HepG2 (cell line): Measurements from ENCODE around the gene SMARCD1. TPM values are rescaled to one million over a fixed set of nuclear protein-coding genes. Genes with fewer than 3 reads are reported as not detected.

Experiments used
- ATAC-seq: fragments of 200-7000 bp; cut with Tn5 transposase; 3 replicates; pipeline ENCODE4 v1.9.1; 2020; ENCODE audit warnings: mild to moderate bottlenecking, moderate library complexity
- BruUV-seq: library from RNA; stranded (reverse); fragments of 400-500 nt; replicated peaks from 2 replicates; lab custom pipeline; 2021; lab: Mats Ljungman, UMichigan
- CTCF ChIA-PET: fragments of 300-600 bp; formaldehyde crosslinking; extraction: SDS; loops from one replicate; lab custom pipeline; 2021; ENCODE audit warnings: low total read pairs, inconsistent platforms, low intra/inter-chr PET ratio; lab: Yijun Ruan, JAX
- POLR2A ChIA-PET: fragments of 350-600 bp; sonication (Branson Sonifier 250); formaldehyde crosslinking; loops from one replicate; lab custom pipeline; 2020; ENCODE audit warnings: antibody characterized with exemption, inconsistent platforms; lab: Yijun Ruan, JAX
- DNase-seq: peaks from one replicate; pipeline ENCODE4 v3.0.0-alpha.2; 2015; ENCODE audit warnings: low spot score
- FAIRE-seq: peaks from 3 replicates; lab custom pipeline; 2011; peaks lifted over from hg19 to GRCh38; lab: Jason Lieb, UNC
- H2AFZ ChIP-seq: one replicate; pipeline ENCODE4 v1.6.1; 2011; ENCODE audit warnings: low read length, inconsistent platforms
- H3K27ac ChIP-seq: fragments of 300-600 bp; 3 replicates; pipeline ENCODE4 v1.8.0; 2011; ENCODE audit warnings: mixed run types, mild to moderate bottlenecking, mixed read lengths, low read length, inconsistent platforms; ENCODE audit not compliant: insufficient read depth; ENCODE audit errors: extremely low read length
- H3K27me3 ChIP-seq, 2 experiments: fragments of 200-600 bp in 1 of 2; 2 replicates in 1 of 2; 3 replicates in 1 of 2; pipeline versions ENCODE4 v1.6.0 to v1.8.0; 2011; ENCODE audit warnings: low read length in 2 of 2, mild to moderate bottlenecking in 2 of 2, moderate library complexity in 2 of 2, inconsistent platforms in 1 of 2; ENCODE audit not compliant: insufficient read depth in 2 of 2, control insufficient read depth in 1 of 2
- H3K36me3 ChIP-seq, 2 experiments: fragments of 200-600 bp in 1 of 2; replicated peaks in 1 of 2; 2 replicates in 1 of 2; 3 replicates in 1 of 2; pipeline versions ENCODE4 v1.5.1 to v1.8.0; 2011; ENCODE audit warnings: low read length in 2 of 2, inconsistent platforms in 1 of 2; ENCODE audit not compliant: insufficient read depth in 2 of 2, control insufficient read depth in 1 of 2
- H3K4me1 ChIP-seq: 2 replicates; pipeline ENCODE4 v1.5.1; 2012; ENCODE audit warnings: low read length, inconsistent platforms; ENCODE audit not compliant: insufficient read depth
- H3K4me2 ChIP-seq: 2 replicates; pipeline ENCODE4 v1.6.0; 2011; ENCODE audit warnings: low read depth, low read length, inconsistent platforms
- H3K4me3 ChIP-seq, 3 experiments: fragments of 200-600 bp in 1 of 3; sonication (generic), shearing (Covaris generic) in 1 of 3; replicated peaks in 1 of 3; 2 replicates each; pipeline ENCODE4 v1.5.1; 2011 to 2016; ENCODE audit warnings: low read length in 3 of 3, inconsistent platforms in 2 of 3, low read depth in 2 of 3, mild to moderate bottlenecking in 2 of 3, control low read depth in 1 of 3, mixed read lengths in 1 of 3; ENCODE audit not compliant: insufficient read depth in 1 of 3
- H3K79me2 ChIP-seq: one replicate; pipeline ENCODE4 v1.6.1; 2011; ENCODE audit warnings: low read length, inconsistent platforms; ENCODE audit not compliant: insufficient read depth
- H3K9ac ChIP-seq: 2 replicates; pipeline ENCODE4 v1.6.0; 2011; ENCODE audit warnings: mild to moderate bottlenecking, low read depth, low read length, inconsistent platforms; ENCODE audit not compliant: insufficient read depth
- H3K9me3 ChIP-seq: 2 replicates; pipeline ENCODE4 v1.5.1; 2012; ENCODE audit warnings: mild to moderate bottlenecking, low read length
- H4K20me1 ChIP-seq: 2 replicates; pipeline ENCODE4 v1.6.0; 2011; ENCODE audit warnings: inconsistent platforms, mild to moderate bottlenecking, low read length, moderate library complexity; ENCODE audit not compliant: insufficient read depth
- CBX1 ChIP-seq: IDR thresholded peaks from one replicate; pipeline ENCODE4 v1.6.1; 2016; ENCODE audit warnings: antibody characterized with exemption, low read depth
- KDM2A ChIP-seq: sonication (generic); formaldehyde crosslinking; IDR thresholded peaks from 2 replicates; pipeline ENCODE4 v1.4.0; 2020; ENCODE audit warnings: low read depth, missing genetic modification reagents, borderline replicate concordance
- SCMH1 ChIP-seq: sonication (generic); formaldehyde crosslinking; IDR thresholded peaks from 2 replicates; pipeline ENCODE4 v1.9.0; 2021; ENCODE audit warnings: missing genetic modification reagents, mild to moderate bottlenecking, borderline replicate concordance
- ZNF138 ChIP-seq: sonication (generic); formaldehyde crosslinking; IDR thresholded peaks from 2 replicates; pipeline ENCODE4 v1.5.0; 2020; ENCODE audit warnings: mild to moderate bottlenecking, low read depth, missing genetic modification reagents
- ZNF354B ChIP-seq: sonication (generic); formaldehyde crosslinking; IDR thresholded peaks from 2 replicates; pipeline ENCODE4 v1.8.0; 2022; ENCODE audit warnings: mild to moderate bottlenecking, missing genetic modification reagents
- WGBS: methylation state at CpG from one replicate; pipeline ENCODE4 v1.1.6; 2017; ENCODE audit warnings: low lambda C conversion rate; 5-methylcytosine and 5-hydroxymethylcytosine counted together
- in situ Hi-C: cut with HindIII; loops from 2 replicates; pipeline ENCODE4 v1.10.0; 2017; ENCODE audit warnings: low pct_unique_long_range_greater_than_20kb; ENCODE audit not compliant: extremely low pct_ligation_motif_present
- intact Hi-C: fragments of 100-400 bp; cut with micrococcal nuclease; formaldehyde crosslinking; loops from one replicate; pipeline ENCODE4 v1.10.0; 2022; ENCODE audit not compliant: unreplicated experiment
- polyA plus RNA-seq, 8 experiments: library from polyadenylated mRNA; depleted of rRNA in 3 of 8; stranded (reverse) in 7 of 8; unstranded in 1 of 8; fragments of >200 nt; fragmentation: Illumina TruSeq in 4 of 8; extraction: Trizol in 4 of 8; gene quantifications; 2 replicates each; pipeline versions ENCODE4 v1.2.1 to v1.2.3, GENCODE V29; 2011 to 2016; ENCODE audit warnings: low read depth in 4 of 8, missing spikeins in 1 of 8, mixed read lengths in 1 of 8; ENCODE audit not compliant: insufficient read depth in 1 of 8
- total RNA-seq, 5 experiments: library from RNA; depleted of rRNA; stranded (reverse); fragments of >200 nt; fragmentation: Illumina TruSeq; extraction: Trizol; gene quantifications; 2 replicates each; pipeline ENCODE4 v1.2.3, GENCODE V29; 2016; ENCODE audit warnings: low read depth in 1 of 5
- TF ChIP-seq, protein P1 (sequence below), 2 experiments: fragments of 450-650 bp in 1 of 2; sonication (generic) in 1 of 2; formaldehyde crosslinking in 1 of 2; IDR thresholded peaks; 2 replicates each; pipeline versions ENCODE4 v1.6.1 to v1.8.0; 2016 to 2022; ENCODE audit warnings: antibody characterized with exemption in 1 of 2, mild to moderate bottlenecking in 1 of 2, missing genetic modification reagents in 1 of 2
- TF ChIP-seq, protein P2 (sequence below): fragments of 450-650 bp; IDR thresholded peaks from 2 replicates; pipeline ENCODE4 v1.6.1; 2017; ENCODE audit warnings: mild to moderate bottlenecking
- TF ChIP-seq, protein P3 (sequence below): sonication (generic); formaldehyde crosslinking; IDR thresholded peaks from 2 replicates; pipeline ENCODE4 v1.4.0; 2020; ENCODE audit warnings: missing genetic modification reagents, borderline replicate concordance

Gene SMARCD1
- total and polyA plus RNA-seq, 2 of the 13 experiments (the other 11 are each of a cell fraction or from before 2014, with no cell fraction given) = 51.7 to 54.6 TPM

DNA sequence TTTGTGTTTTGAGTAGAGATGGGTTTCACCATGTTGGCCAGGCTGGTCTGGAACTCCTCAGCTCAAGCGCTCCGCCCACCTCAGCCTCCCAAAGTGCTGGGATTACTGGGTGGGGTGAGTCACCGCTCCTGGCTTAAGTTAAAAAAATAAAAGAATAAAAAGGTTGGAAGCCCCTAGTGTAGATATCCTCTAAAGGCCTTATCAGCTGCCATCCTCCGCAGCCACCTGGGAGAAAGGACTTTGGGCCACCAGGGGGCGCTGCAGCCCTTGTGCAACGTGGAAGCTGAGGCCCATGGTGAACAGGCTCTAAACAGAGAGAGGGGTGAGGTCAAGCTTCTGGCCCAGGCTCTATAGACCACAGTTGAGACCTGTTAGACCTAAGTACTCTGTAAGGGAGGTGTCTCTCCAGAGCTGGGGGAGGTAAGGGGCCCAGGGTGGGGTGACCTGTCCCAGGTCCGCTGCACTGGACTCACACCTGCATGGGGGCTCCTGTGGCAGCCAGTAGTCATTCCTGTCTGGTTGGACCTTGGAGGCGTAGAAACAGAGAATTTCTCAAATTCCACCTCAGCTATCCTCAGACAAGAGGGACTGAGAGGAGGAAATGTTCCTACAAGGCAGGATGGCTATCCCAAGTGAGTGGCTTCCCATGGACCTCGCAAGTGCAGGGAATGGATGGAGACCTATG, 45.8 kb upstream of the SMARCD1 start:
- intact Hi-C loops = loop anchor here (1.0 to 2.0 kb wide), 3 partner anchors 18 to 72 kb away; partner anchors contain the start of gene ASIC1
- CTCF ChIA-PET = interaction anchor here (1.0 to 2.0 kb wide), 5 partner anchors 9 to 72 kb away, joined by 3 to 21 read pairs (median 5); no protein-coding TSS in a partner anchor
- no peak overlapping the region for H2AFZ ChIP-seq
- H3K79me2 ChIP-seq = no peaks in the 10 kb centered on the region
- in situ Hi-C loops = no loop called here
- H3K4me3 ChIP-seq = no peak overlapping the region
- no peak overlapping the region for H3K27ac ChIP-seq
- ATAC-seq (peak; percentile 92), FAIRE-seq (peak; percentile 90), DNase-seq (peak; percentile 69)
- no peaks in the 10 kb centered on the region for H3K36me3 ChIP-seq
- no peak overlapping the region for H3K9ac ChIP-seq
- BruUV-seq = no TSS peak
- H4K20me1 ChIP-seq = no peaks in the 10 kb centered on the region
- WGBS = 23% methylated on average over 8 of the region's 9 CpGs
- peak overlapping the region; percentile 27; the same call in 1 of the 2 replicates for H3K4me2 ChIP-seq
- H3K9me3 ChIP-seq = no peaks in the 10 kb centered on the region
- POLR2A ChIA-PET = interaction anchor here (0.9 to 1.2 kb wide), 3 partner anchors 14 to 298 kb away, joined by 3 to 5 read pairs (median 3); partner anchors contain the start of genes RACGAP1 and TMBIM6
- H3K4me1 ChIP-seq = peaks cover 19% of the 10 kb centered on the region
- H3K27me3 ChIP-seq = peaks cover 5 to 25% of the 10 kb centered on the region in 2 experiments; a peak in 4 of 5 replicates
- TF ChIP-seq KDM2A (CRISPR knock-in tag) (peak; percentile 24; the same call in 1 of the 2 replicates), ZNF354B (CRISPR knock-in tag) (no peak), CBX1 (no peak), ZNF138 (no peak), SCMH1 (CRISPR knock-in tag) (no peak)
- TF ChIP-seq, protein P1, sequence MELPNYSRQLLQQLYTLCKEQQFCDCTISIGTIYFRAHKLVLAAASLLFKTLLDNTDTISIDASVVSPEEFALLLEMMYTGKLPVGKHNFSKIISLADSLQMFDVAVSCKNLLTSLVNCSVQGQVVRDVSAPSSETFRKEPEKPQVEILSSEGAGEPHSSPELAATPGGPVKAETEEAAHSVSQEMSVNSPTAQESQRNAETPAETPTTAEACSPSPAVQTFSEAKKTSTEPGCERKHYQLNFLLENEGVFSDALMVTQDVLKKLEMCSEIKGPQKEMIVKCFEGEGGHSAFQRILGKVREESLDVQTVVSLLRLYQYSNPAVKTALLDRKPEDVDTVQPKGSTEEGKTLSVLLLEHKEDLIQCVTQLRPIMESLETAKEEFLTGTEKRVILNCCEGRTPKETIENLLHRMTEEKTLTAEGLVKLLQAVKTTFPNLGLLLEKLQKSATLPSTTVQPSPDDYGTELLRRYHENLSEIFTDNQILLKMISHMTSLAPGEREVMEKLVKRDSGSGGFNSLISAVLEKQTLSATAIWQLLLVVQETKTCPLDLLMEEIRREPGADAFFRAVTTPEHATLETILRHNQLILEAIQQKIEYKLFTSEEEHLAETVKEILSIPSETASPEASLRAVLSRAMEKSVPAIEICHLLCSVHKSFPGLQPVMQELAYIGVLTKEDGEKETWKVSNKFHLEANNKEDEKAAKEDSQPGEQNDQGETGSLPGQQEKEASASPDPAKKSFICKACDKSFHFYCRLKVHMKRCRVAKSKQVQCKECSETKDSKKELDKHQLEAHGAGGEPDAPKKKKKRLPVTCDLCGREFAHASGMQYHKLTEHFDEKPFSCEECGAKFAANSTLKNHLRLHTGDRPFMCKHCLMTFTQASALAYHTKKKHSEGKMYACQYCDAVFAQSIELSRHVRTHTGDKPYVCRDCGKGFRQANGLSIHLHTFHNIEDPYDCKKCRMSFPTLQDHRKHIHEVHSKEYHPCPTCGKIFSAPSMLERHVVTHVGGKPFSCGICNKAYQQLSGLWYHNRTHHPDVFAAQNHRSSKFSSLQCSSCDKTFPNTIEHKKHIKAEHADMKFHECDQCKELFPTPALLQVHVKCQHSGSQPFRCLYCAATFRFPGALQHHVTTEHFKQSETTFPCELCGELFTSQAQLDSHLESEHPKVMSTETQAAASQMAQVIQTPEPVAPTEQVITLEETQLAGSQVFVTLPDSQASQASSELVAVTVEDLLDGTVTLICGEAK (IDR thresholded peaks at IDR 0.05) = no peak
- TF ChIP-seq, protein P1 (CRISPR knock-in tag; IDR thresholded peaks at IDR 0.05) = no peak
- TF ChIP-seq, protein P2, sequence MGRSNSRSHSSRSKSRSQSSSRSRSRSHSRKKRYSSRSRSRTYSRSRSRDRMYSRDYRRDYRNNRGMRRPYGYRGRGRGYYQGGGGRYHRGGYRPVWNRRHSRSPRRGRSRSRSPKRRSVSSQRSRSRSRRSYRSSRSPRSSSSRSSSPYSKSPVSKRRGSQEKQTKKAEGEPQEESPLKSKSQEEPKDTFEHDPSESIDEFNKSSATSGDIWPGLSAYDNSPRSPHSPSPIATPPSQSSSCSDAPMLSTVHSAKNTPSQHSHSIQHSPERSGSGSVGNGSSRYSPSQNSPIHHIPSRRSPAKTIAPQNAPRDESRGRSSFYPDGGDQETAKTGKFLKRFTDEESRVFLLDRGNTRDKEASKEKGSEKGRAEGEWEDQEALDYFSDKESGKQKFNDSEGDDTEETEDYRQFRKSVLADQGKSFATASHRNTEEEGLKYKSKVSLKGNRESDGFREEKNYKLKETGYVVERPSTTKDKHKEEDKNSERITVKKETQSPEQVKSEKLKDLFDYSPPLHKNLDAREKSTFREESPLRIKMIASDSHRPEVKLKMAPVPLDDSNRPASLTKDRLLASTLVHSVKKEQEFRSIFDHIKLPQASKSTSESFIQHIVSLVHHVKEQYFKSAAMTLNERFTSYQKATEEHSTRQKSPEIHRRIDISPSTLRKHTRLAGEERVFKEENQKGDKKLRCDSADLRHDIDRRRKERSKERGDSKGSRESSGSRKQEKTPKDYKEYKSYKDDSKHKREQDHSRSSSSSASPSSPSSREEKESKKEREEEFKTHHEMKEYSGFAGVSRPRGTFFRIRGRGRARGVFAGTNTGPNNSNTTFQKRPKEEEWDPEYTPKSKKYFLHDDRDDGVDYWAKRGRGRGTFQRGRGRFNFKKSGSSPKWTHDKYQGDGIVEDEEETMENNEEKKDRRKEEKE = no peak
- TF ChIP-seq, protein P3, sequence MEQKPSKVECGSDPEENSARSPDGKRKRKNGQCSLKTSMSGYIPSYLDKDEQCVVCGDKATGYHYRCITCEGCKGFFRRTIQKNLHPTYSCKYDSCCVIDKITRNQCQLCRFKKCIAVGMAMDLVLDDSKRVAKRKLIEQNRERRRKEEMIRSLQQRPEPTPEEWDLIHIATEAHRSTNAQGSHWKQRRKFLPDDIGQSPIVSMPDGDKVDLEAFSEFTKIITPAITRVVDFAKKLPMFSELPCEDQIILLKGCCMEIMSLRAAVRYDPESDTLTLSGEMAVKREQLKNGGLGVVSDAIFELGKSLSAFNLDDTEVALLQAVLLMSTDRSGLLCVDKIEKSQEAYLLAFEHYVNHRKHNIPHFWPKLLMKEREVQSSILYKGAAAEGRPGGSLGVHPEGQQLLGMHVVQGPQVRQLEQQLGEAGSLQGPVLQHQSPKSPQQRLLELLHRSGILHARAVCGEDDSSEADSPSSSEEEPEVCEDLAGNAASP (CRISPR knock-in tag) = 0 out of 2 replicates have a peak, but pooled peaks have one; percentile 22
